Measurements from ENCODE around the gene GALNT7. TPM values are rescaled to one million over a fixed set of nuclear protein-coding genes. Genes with fewer than 3 reads are reported as not detected.
"Not testable (repeated sequence)": the region's sequence is repeated elsewhere in the genome, so short reads cannot be mapped to it uniquely, and the experiment has no call there.

Gene GALNT7
- total RNA-seq, 1 experiment from 2014 or later = 156 TPM

DNA sequence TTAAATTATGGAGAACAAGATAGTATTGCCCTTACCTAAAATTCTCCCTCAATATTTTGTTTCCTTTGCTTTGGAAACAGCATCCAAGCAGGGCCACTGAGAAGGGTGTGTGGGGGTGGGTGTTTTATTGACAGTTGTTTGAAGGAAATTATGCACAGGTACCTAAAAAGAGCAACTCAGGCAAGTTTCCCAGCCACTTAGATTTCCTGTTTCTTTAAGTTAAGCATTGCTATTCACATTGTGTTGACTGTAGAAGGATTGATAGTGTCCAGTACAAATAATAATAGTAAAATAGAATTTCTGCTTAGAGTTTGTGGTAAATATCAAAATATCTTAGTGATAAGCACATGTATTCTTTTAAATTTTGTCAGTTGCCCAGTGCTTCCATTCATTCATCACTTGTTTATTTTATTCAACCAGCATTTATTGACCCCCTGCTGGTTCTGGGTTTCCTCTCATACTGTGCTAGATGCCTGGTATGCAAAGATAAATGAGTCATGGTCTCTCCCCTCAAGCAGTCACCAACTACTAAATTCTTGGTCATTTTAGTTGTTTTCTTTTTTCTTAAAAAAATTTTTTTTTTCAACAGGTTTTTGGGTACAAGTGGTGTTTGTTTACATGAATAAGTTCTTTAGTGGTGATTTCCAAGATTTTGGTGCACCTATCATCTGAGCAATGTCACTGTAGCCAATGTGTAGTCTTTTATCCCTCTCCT, 50.0 kb downstream of the GALNT7 start:
- POLR2A ChIA-PET = interaction anchor here (0.7 to 1.0 kb wide), 2 partner anchors 25 to 50 kb away, joined by 3 to 4 read pairs; partner anchors contain the start of gene GALNT7
- BruUV-seq (replicated peaks) = no TSS peak
- CTCF ChIA-PET = no interaction called here

DNA sequence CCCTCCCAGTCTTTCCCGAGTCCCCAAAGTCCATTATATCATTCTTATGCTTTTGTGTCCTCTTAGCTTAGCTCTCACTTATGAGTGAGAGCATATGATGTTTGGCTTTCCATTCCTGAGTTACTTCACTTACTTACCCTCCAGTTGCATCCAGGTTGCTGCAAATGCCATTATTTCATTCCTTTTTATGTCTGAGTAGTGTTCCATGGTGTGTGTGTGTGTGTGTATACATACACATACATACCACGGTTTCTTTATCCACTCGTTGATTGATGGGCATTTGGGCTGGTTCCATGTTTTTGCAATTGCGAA, 50.5 kb downstream of the GALNT7 start:
- H3K4me3 ChIP-seq (ENCODE audit: low read depth in 2 of 2, low read length in 2 of 2); H3K9me3 ChIP-seq (ENCODE audit: control insufficient read depth, insufficient read depth, low read depth, low read length); in situ Hi-C loops (cut with HindIII; ENCODE audit: low pct_unique_long_range_greater_than_20kb, low sequenced_read_pairs); DNase-seq (ENCODE audit: low read depth, low spot score); H3K36me3 ChIP-seq (ENCODE audit: control insufficient read depth, insufficient read depth, low read length); CTCF ChIA-PET; BruUV-seq (replicated peaks); H3K27me3 ChIP-seq (ENCODE audit: control insufficient read depth, insufficient read depth, low read length): not testable (repeated sequence)
- Histone ChIP-seq H3K4me1 (ENCODE audit: control insufficient read depth, insufficient read depth, low read length) (peaks cover 36% of the 10 kb centered on the region), H3K27ac (ENCODE audit: low read length) (peak overlapping the region; percentile 99)
- peak; percentile 80 for ATAC-seq
- intact Hi-C loops (cut with micrococcal nuclease; ENCODE audit: unreplicated experiment) = loop anchor here (5.0 kb wide), 2 partner anchors 33 to 47 kb away; no protein-coding TSS in a partner anchor
- POLR2A ChIA-PET = interaction anchor here (0.7 to 1.0 kb wide), 2 partner anchors 26 to 51 kb away, joined by 3 to 4 read pairs; partner anchors contain the start of gene GALNT7

More for the DNA sequence above, 50.0 kb downstream of the GALNT7 start:
- in situ Hi-C loops (cut with HindIII; ENCODE audit: low pct_unique_long_range_greater_than_20kb, low sequenced_read_pairs) (no loop called here), intact Hi-C loops (cut with micrococcal nuclease; ENCODE audit: unreplicated experiment) (loop anchor here (5.0 kb wide), 2 partner anchors 34 to 46 kb away; no protein-coding TSS in a partner anchor)
- Histone ChIP-seq H3K9me3 (ENCODE audit: control insufficient read depth, insufficient read depth, low read depth, low read length) (no peaks in the 10 kb centered on the region), H3K36me3 (ENCODE audit: control insufficient read depth, insufficient read depth, low read length) (no peaks in the 10 kb centered on the region; the same call in 1 of the 2 replicates), H3K4me1 (ENCODE audit: control insufficient read depth, insufficient read depth, low read length) (peaks cover 41% of the 10 kb centered on the region), H3K27ac (ENCODE audit: low read length) (peak overlapping the region; percentile 99), H3K27me3 (ENCODE audit: control insufficient read depth, insufficient read depth, low read length) (no peaks in the 10 kb centered on the region), H3K4me3 (ENCODE audit: low read depth in 2 of 2, low read length in 2 of 2) (no peak overlapping the region)
- ATAC-seq (peak; percentile 95), DNase-seq (ENCODE audit: low read depth, low spot score) (no peak)
- TF ChIP-seq POLR2AphosphoS5 (IDR thresholded peaks at IDR 0.05; ENCODE audit: low read depth, low read length) = peak; percentile 56; the same call in 1 of the 2 replicates
- TF ChIP-seq, protein P1, sequence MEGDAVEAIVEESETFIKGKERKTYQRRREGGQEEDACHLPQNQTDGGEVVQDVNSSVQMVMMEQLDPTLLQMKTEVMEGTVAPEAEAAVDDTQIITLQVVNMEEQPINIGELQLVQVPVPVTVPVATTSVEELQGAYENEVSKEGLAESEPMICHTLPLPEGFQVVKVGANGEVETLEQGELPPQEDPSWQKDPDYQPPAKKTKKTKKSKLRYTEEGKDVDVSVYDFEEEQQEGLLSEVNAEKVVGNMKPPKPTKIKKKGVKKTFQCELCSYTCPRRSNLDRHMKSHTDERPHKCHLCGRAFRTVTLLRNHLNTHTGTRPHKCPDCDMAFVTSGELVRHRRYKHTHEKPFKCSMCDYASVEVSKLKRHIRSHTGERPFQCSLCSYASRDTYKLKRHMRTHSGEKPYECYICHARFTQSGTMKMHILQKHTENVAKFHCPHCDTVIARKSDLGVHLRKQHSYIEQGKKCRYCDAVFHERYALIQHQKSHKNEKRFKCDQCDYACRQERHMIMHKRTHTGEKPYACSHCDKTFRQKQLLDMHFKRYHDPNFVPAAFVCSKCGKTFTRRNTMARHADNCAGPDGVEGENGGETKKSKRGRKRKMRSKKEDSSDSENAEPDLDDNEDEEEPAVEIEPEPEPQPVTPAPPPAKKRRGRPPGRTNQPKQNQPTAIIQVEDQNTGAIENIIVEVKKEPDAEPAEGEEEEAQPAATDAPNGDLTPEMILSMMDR (IDR thresholded peaks at IDR 0.05) = no peak
- no peak for TF ChIP-seq SIN3A (IDR thresholded peaks at IDR 0.05; ENCODE audit: borderline replicate concordance, insufficient read depth, low read depth, low read length)
- peak; percentile 51; the same call in 1 of the 2 replicates for TF ChIP-seq TCF7L2 (IDR thresholded peaks at IDR 0.05; ENCODE audit: low read depth, low read length)
- TF ChIP-seq, protein P2, sequence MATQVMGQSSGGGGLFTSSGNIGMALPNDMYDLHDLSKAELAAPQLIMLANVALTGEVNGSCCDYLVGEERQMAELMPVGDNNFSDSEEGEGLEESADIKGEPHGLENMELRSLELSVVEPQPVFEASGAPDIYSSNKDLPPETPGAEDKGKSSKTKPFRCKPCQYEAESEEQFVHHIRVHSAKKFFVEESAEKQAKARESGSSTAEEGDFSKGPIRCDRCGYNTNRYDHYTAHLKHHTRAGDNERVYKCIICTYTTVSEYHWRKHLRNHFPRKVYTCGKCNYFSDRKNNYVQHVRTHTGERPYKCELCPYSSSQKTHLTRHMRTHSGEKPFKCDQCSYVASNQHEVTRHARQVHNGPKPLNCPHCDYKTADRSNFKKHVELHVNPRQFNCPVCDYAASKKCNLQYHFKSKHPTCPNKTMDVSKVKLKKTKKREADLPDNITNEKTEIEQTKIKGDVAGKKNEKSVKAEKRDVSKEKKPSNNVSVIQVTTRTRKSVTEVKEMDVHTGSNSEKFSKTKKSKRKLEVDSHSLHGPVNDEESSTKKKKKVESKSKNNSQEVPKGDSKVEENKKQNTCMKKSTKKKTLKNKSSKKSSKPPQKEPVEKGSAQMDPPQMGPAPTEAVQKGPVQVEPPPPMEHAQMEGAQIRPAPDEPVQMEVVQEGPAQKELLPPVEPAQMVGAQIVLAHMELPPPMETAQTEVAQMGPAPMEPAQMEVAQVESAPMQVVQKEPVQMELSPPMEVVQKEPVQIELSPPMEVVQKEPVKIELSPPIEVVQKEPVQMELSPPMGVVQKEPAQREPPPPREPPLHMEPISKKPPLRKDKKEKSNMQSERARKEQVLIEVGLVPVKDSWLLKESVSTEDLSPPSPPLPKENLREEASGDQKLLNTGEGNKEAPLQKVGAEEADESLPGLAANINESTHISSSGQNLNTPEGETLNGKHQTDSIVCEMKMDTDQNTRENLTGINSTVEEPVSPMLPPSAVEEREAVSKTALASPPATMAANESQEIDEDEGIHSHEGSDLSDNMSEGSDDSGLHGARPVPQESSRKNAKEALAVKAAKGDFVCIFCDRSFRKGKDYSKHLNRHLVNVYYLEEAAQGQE (IDR thresholded peaks at IDR 0.05; ENCODE audit: insufficient read depth in 1 of 2, low read depth in 2 of 2, low read length in 1 of 2) = 0 out of 4 replicates have a peak, but pooled peaks of 1 of the 2 experiments have one; percentile 27

DNA sequence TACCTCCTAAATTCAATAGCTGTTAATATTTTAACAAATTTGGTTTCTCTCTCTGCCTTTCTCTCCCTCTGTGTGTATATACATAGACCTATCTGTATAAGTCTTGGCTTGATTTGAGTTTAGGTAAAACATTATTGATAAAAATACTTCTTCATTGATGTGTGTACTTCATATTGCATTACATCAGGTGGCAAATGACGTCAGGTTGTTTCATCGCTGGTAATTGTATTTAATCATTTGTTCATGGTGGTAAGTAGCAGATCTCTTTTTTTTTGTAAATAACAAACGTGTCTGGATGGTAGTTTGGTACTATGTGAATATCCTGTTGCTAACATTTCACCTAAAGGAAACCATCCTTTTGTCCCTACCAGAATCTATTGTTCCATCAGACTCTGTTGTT, 55.1 kb downstream of the GALNT7 start:
- intact Hi-C loops (cut with micrococcal nuclease; ENCODE audit: unreplicated experiment) (no loop called here), in situ Hi-C loops (cut with HindIII; ENCODE audit: low pct_unique_long_range_greater_than_20kb, low sequenced_read_pairs) (no loop called here)
- TF ChIP-seq, protein P2 (IDR thresholded peaks at IDR 0.05; ENCODE audit: insufficient read depth in 1 of 2, low read depth in 2 of 2, low read length in 1 of 2) = no peak
- TF ChIP-seq SIN3A (IDR thresholded peaks at IDR 0.05; ENCODE audit: borderline replicate concordance, insufficient read depth, low read depth, low read length) = no peak
- TF ChIP-seq TCF7L2 (IDR thresholded peaks at IDR 0.05; ENCODE audit: low read depth, low read length) = no peak
- no TSS peak for BruUV-seq (replicated peaks)
- ATAC-seq (no peak), DNase-seq (ENCODE audit: low read depth, low spot score) (no peak)
- H3K27me3 ChIP-seq (ENCODE audit: control insufficient read depth, insufficient read depth, low read length) = no peaks in the 10 kb centered on the region
- peaks cover 31% of the 10 kb centered on the region for H3K4me1 ChIP-seq (ENCODE audit: control insufficient read depth, insufficient read depth, low read length)
- ChIA-PET POLR2A (no interaction called here), CTCF (interaction anchor here (0.5 kb wide), 1 partner anchor 210 kb away, joined by 8 read pairs; no protein-coding TSS in a partner anchor)
- peak overlapping the region; percentile 86 for H3K27ac ChIP-seq (ENCODE audit: low read length)
- H3K4me3 ChIP-seq (ENCODE audit: low read depth in 2 of 2, low read length in 2 of 2) = no peak overlapping the region
- no peaks in the 10 kb centered on the region for H3K9me3 ChIP-seq (ENCODE audit: control insufficient read depth, insufficient read depth, low read depth, low read length)
- no peaks in the 10 kb centered on the region; the same call in 1 of the 2 replicates for H3K36me3 ChIP-seq (ENCODE audit: control insufficient read depth, insufficient read depth, low read length)
